Testis (tissue), 3 donors: ENCODE measurements around the gene OXER1. TPM values are rescaled to one million over a fixed set of nuclear protein-coding genes. Genes with fewer than 3 reads are reported as not detected.

Source experiments
- DNase-seq: peaks from one replicate; pipeline ENCODE4 v3.0.0-alpha.2; 2019
- H3K27ac ChIP-seq, 2 donors: fragments of 200-600 bp; sonication (generic); one replicate each; pipeline ENCODE4 v1.5.1; 2019
- H3K27me3 ChIP-seq: fragments of 200-600 bp; sonication (generic); one replicate; pipeline ENCODE4 v1.5.1; 2019
- H3K36me3 ChIP-seq: fragments of 200-600 bp; sonication (generic); one replicate; pipeline ENCODE4 v1.5.1; 2017; ENCODE audit warnings: low read depth; ENCODE audit errors: missing control alignments
- H3K4me1 ChIP-seq: fragments of 200-600 bp; sonication (generic); one replicate; pipeline ENCODE4 v1.5.1; 2019
- H3K4me3 ChIP-seq, 2 donors: fragments of 200-600 bp; sonication (generic); one replicate each; pipeline ENCODE4 v1.5.1; 2017 to 2019
- H3K9me3 ChIP-seq: fragments of 200-600 bp; sonication (generic); one replicate; pipeline ENCODE4 v1.5.1; 2017
- POLR2A ChIP-seq: fragments of 450-650 bp; IDR thresholded peaks from one replicate; pipeline ENCODE4 v1.6.1; 2017; ENCODE audit warnings: antibody characterized with exemption, mild to moderate bottlenecking, moderate library complexity
- WGBS, 2 donors: methylation state at CpG; one replicate each; pipeline ENCODE4 v1.1.5; 2018; 5-methylcytosine and 5-hydroxymethylcytosine counted together
- intact Hi-C: fragments of 100-400 bp; cut with DNase I; formaldehyde crosslinking; loops from one replicate; pipeline ENCODE4 v1.15.1; 2023; ENCODE audit warnings: low total_unique reads
- polyA plus RNA-seq: library from polyadenylated mRNA; stranded (reverse); fragments of 350-450 nt; fragmentation: Illumina TruSeq; extraction: RNeasy Lipid Tissue Mini Kit (QIAGEN cat#74804); gene quantifications from one replicate; pipeline ENCODE4 v1.2.3, GENCODE V29; 2014; ENCODE audit warnings: low read depth, low replicate concordance; ENCODE audit not compliant: insufficient read depth
- total RNA-seq, 2 donors: library from RNA; depleted of rRNA; stranded (reverse); fragments of >200 nt; gene quantifications; one replicate each; pipeline ENCODE4 v1.2.3, GENCODE V29; 2016
- TF ChIP-seq, protein P1 (sequence below), 3 experiments: fragments of 450-650 bp in 2 of 3; fragments of 200-600 bp in 1 of 3; sonication (generic) in 1 of 3; IDR thresholded peaks; one replicate each; pipeline ENCODE4 v1.5.1; 2016 to 2019; ENCODE audit warnings: antibody characterized with exemption in 3 of 3, mild to moderate bottlenecking in 2 of 3, moderate library complexity in 1 of 3

OXER1 gene
- total and polyA plus RNA-seq, 3 donors from 2014 or later: 1.3 to 2.0 (median 1.3) TPM

DNA sequence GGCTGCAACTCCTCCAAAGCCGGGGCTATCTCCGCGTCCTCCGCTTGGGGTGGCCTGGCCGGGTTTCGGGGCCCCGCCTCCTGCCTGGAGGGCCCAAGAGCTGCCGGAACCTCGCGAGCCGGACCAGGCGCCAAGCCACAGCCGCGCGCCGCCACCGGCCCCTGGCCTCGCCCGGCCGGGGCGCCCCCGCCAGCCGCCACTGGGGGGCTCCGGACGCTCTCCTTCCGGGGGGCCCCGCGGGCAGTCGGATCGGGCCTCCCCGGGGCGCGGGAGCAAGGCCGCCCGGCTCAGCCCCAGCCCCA is 45.8 kb upstream of the OXER1 start:
- Histone ChIP-seq H3K27me3 (no peaks in the 10 kb centered on the region), H3K4me3 (peak overlapping the region; percentile 80 to 85), H3K4me1 (peaks cover 10% of the 10 kb centered on the region), H3K36me3 (no peaks in the 10 kb centered on the region), H3K9me3 (no peaks in the 10 kb centered on the region), H3K27ac (peak overlapping the region; percentile 98 to 99)
- WGBS, 2 donors: 0 to 1% methylated on average over 1 to 22 of the region's 35 CpGs
- intact Hi-C loops: no loop called here
- DNase-seq: peak; percentile 84
- TF ChIP-seq, protein P1, sequence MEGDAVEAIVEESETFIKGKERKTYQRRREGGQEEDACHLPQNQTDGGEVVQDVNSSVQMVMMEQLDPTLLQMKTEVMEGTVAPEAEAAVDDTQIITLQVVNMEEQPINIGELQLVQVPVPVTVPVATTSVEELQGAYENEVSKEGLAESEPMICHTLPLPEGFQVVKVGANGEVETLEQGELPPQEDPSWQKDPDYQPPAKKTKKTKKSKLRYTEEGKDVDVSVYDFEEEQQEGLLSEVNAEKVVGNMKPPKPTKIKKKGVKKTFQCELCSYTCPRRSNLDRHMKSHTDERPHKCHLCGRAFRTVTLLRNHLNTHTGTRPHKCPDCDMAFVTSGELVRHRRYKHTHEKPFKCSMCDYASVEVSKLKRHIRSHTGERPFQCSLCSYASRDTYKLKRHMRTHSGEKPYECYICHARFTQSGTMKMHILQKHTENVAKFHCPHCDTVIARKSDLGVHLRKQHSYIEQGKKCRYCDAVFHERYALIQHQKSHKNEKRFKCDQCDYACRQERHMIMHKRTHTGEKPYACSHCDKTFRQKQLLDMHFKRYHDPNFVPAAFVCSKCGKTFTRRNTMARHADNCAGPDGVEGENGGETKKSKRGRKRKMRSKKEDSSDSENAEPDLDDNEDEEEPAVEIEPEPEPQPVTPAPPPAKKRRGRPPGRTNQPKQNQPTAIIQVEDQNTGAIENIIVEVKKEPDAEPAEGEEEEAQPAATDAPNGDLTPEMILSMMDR (IDR thresholded peaks at IDR 0.05): peak; percentile 39 to 40 (median 39)
- no peak for TF ChIP-seq POLR2A

DNA sequence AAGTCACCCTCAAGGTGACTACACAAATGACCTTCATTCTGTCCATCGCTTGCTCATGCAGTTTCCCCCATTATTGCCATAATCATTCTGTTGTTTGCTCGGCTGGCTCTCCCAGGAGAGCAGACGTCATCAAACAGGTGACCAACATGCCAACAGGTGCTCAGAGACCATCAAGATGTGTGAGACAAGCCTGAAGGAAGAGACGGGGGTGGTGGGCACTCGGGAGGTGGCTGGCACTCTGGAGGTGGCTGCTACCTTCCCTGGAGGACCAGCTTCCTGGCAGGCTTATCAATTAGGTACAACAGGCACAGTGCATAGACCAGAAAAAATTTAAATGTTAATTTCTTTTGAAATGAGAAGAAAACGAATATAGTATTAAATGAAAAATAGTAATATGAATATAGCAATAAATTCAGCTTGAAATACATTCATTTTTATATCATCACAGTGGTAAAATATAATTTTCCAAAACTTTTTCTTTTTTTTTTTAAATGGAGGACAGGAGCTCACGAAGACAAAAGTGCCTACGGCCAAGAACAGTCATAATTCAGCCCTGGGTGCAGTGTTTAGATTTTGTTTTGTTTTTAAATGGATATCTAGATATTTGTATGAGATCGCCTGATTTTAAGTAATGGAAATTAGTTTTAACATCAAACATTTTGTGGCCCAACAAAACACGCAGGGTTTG is 45.3 kb upstream of the OXER1 start:
- Histone ChIP-seq H3K27me3 (no peaks in the 10 kb centered on the region), H3K4me3 (peak overlapping the region; percentile 80 to 85), H3K9me3 (no peaks in the 10 kb centered on the region), H3K27ac (peak overlapping the region; percentile 98 to 99), H3K36me3 (no peaks in the 10 kb centered on the region), H3K4me1 (peaks cover 10% of the 10 kb centered on the region)
- TF ChIP-seq, protein P1 (IDR thresholded peaks at IDR 0.05): no peak
- no peak for TF ChIP-seq POLR2A
- WGBS, 2 donors: 17 to 24% methylated on average over 10 of the region's 10 CpGs
- DNase-seq: no peak
- intact Hi-C loops: no loop called here

DNA sequence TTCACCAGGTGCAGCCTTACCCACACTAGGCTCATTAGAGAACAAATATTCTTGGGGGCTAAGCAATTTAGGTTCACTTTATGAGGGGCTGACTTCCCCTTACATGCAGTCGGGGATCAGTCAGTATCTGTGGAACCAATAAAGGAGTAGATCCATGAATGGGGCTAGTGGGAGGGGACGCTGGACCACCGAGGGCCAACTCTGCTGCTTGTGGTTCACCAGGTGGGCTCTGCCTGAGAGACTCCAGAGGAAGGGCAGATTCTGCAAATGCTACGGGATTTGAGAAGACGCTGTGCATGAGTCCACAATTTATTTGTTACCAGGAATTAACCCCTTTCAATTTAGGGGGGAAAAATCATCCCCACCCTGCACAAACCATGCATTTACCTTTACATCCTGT is 44.4 kb upstream of the OXER1 start:
- TF ChIP-seq, protein P1 (IDR thresholded peaks at IDR 0.05): no peak
- WGBS, 2 donors: 66 to 71% methylated on average over 5 of the region's 5 CpGs
- no peak for DNase-seq
- no peak overlapping the region for H3K4me3 ChIP-seq
- H3K36me3 ChIP-seq: no peaks in the 10 kb centered on the region
- H3K4me1 ChIP-seq: peaks cover 10% of the 10 kb centered on the region
- H3K9me3 ChIP-seq: no peaks in the 10 kb centered on the region
- intact Hi-C loops: no loop called here
- no peak overlapping the region for H3K27ac ChIP-seq
- no peaks in the 10 kb centered on the region for H3K27me3 ChIP-seq

DNA sequence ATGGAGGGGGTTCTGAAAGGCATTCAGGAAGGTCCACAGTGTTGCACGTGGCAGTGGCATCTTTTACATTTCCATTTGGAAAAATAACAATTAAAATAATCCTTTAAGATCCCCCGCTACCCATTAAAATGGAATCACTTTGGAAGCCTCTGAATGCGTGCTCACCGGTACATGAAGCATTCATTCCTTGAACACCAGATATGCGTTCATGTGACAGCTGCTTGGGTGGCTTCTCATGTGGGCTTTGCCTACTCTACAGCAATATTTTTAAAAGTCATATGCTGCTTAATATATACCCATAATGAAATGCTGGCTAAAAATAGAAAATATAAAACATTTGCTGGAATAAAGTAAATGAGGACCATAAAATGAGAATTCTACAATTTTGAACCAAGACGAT is 42.9 kb upstream of the OXER1 start:
- DNase-seq: no peak
- Histone ChIP-seq H3K4me3 (no peak overlapping the region), H3K4me1 (peaks cover 9% of the 10 kb centered on the region), H3K27me3 (no peaks in the 10 kb centered on the region), H3K27ac (no peak overlapping the region), H3K36me3 (no peaks in the 10 kb centered on the region), H3K9me3 (no peaks in the 10 kb centered on the region)
- 89 to 95% methylated on average over 6 of the region's 6 CpGs for WGBS, 2 donors
- intact Hi-C loops: no loop called here
- TF ChIP-seq, protein P1 (IDR thresholded peaks at IDR 0.05): no peak
- no peak for TF ChIP-seq POLR2A

DNA sequence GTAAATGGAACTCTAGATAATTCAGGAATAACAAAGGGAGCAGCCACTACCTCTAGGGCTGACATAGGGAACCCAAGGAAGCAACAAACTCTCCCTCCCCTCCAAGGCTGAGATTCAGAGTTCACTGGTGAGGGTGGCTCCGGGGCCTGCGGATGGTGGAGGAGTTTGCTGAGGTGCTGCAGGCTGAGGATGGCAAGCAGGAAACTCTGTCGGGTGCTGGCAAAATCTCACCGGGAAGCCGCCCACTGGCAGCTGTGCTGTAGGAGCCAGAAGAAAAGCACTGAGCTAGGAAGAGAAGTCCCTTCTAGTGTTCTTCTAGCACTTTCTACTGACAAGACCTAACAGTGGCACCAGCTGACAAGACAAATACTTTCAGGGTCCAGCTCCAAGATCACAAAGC is 41.0 kb upstream of the OXER1 start:
- TF ChIP-seq, protein P1 (IDR thresholded peaks at IDR 0.05): no peak
- no peak for TF ChIP-seq POLR2A
- H3K27ac ChIP-seq: no peak overlapping the region
- peaks cover 6% of the 10 kb centered on the region for H3K4me1 ChIP-seq
- H3K4me3 ChIP-seq: no peak overlapping the region
- no peaks in the 10 kb centered on the region for H3K9me3 ChIP-seq
- no peaks in the 10 kb centered on the region for H3K27me3 ChIP-seq
- intact Hi-C loops: no loop called here
- no peak for DNase-seq
- 75 to 76% methylated on average over 5 of the region's 5 CpGs for WGBS, 2 donors
- no peaks in the 10 kb centered on the region for H3K36me3 ChIP-seq
